IgD-negative memory B cell (primary cell): Measurements from ENCODE around the gene CTBP1. TPM values are rescaled to one million over a fixed set of nuclear protein-coding genes. Genes with fewer than 3 reads are reported as not detected.
A peak's percentile ranks its signal among the peaks of the same experiment; 100 is the strongest.

Experiments used
- H3K27ac Mint-ChIP-seq, 3 donors: one replicate each; pipeline ENCODE4 v1.8.0; 2020 to 2022; ENCODE audit warnings: mild to moderate bottlenecking in 3 of 3, mixed read lengths in 3 of 3, moderate library complexity in 1 of 3
- H3K27me3 Mint-ChIP-seq: one replicate; pipeline ENCODE4 v1.8.0; 2021; ENCODE audit warnings: mixed read lengths
- H3K36me3 Mint-ChIP-seq: one replicate; pipeline ENCODE4 v1.8.0; 2020; ENCODE audit warnings: mild to moderate bottlenecking, mixed read lengths
- H3K4me1 Mint-ChIP-seq, 3 donors: one replicate each; pipeline ENCODE4 v1.8.0; 2020 to 2022; ENCODE audit warnings: mixed read lengths in 3 of 3, mild to moderate bottlenecking in 1 of 3
- H3K4me3 Mint-ChIP-seq, 4 donors: one replicate each; pipeline ENCODE4 v1.8.0; 2020 to 2022; ENCODE audit warnings: mild to moderate bottlenecking in 4 of 4, mixed read lengths in 4 of 4, moderate library complexity in 3 of 4
- H3K9me3 Mint-ChIP-seq, 3 donors: one replicate each; pipeline ENCODE4 v1.8.0; 2020 to 2021; ENCODE audit warnings: mixed read lengths in 3 of 3, mild to moderate bottlenecking in 1 of 3
- polyA plus RNA-seq: library from polyadenylated mRNA; unstranded; fragments of 300-500 nt; fragmentation: Illumina TruSeq; gene quantifications from one replicate; pipeline ENCODE4 v1.2.3, GENCODE V29; 2021

Gene CTBP1
- polyA plus RNA-seq, 1 donor from 2014 or later = 36.5 TPM

GRCh38 chr4:1222036-1222789 lies 26.7 kb downstream of the CTBP1 start:
- Mint-ChIP-seq H3K9me3 (no peaks in the 10 kb centered on the region), H3K4me1 (peaks cover 24 to 40% (median 28%) of the 10 kb centered on the region in 3 donors), H3K27ac (peak overlapping the region in 1 of 3 donors; percentile 24), H3K36me3 (peaks cover 16% of the 10 kb centered on the region), H3K27me3 (no peaks in the 10 kb centered on the region), H3K4me3 (no peak overlapping the region)

- Mint-ChIP-seq H3K9me3 (no peaks in the 10 kb centered on the region), H3K27ac (peak overlapping the region in 2 of 3 donors; percentile 24 to 73), H3K36me3 (peaks cover 16% of the 10 kb centered on the region), H3K27me3 (no peaks in the 10 kb centered on the region), H3K4me1 (peaks cover 24 to 43% (median 34%) of the 10 kb centered on the region in 3 donors), H3K4me3 (peak overlapping the region in 1 of 4 donors; percentile 83)
These were observed 27.6 kb downstream of the CTBP1 start for GRCh38 chr4:1221155-1221870.

DNA sequence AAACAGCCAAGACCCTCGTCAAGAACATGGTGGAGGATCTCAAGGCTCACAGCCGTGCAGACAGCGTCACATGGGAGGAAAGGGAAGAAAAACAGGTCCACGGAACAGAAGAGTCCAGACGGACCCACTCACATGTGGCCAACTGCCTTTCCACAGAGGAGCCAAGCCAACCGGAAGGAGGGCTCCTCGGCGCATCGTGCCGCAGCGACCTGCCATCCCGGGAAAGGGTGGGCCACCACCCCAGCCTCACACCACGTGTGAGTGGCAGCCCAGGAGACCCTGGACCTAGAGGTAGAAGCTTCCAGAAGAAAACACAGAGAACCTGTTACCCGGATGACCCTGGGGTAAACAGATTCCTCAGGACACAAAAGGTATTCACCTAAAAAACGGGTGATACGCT lies 28.4 kb downstream of the CTBP1 start:
- no peaks in the 10 kb centered on the region for H3K9me3 Mint-ChIP-seq
- H3K27me3 Mint-ChIP-seq = no peaks in the 10 kb centered on the region
- H3K4me1 Mint-ChIP-seq = peaks cover 24 to 43% (median 40%) of the 10 kb centered on the region in 3 donors
- H3K27ac Mint-ChIP-seq = no peak overlapping the region
- H3K4me3 Mint-ChIP-seq = peak overlapping the region in 1 of 4 donors; percentile 17
- peaks cover 16% of the 10 kb centered on the region for H3K36me3 Mint-ChIP-seq

GRCh38 chr4:1219566-1219950 lies 29.4 kb downstream of the CTBP1 start:
- Mint-ChIP-seq H3K36me3 (peaks cover 12% of the 10 kb centered on the region), H3K27ac (peak overlapping the region; percentile 4 to 81 (median 48)), H3K27me3 (no peaks in the 10 kb centered on the region), H3K4me3 (peak overlapping the region; percentile 62 to 93 (median 82)), H3K9me3 (no peaks in the 10 kb centered on the region), H3K4me1 (peaks cover 24 to 44% (median 44%) of the 10 kb centered on the region in 3 donors)

GRCh38 chr4:1218634-1219565 lies 30.0 kb downstream of the CTBP1 start:
- H3K4me3 Mint-ChIP-seq = peak overlapping the region; percentile 78 to 93 (median 87)
- peaks cover 7% of the 10 kb centered on the region for H3K36me3 Mint-ChIP-seq
- H3K9me3 Mint-ChIP-seq = no peaks in the 10 kb centered on the region
- peak overlapping the region; percentile 4 to 94 (median 81) for H3K27ac Mint-ChIP-seq
- H3K27me3 Mint-ChIP-seq = no peaks in the 10 kb centered on the region
- H3K4me1 Mint-ChIP-seq = peaks cover 24 to 44% (median 38%) of the 10 kb centered on the region in 3 donors

GRCh38 chr4:1217366-1217765 lies 31.6 kb downstream of the CTBP1 start:
- peak overlapping the region; percentile 14 to 93 (median 37) for H3K4me3 Mint-ChIP-seq
- H3K36me3 Mint-ChIP-seq = peaks cover 7% of the 10 kb centered on the region
- H3K27ac Mint-ChIP-seq = peak overlapping the region in 2 of 3 donors; percentile 53 to 60
- no peaks in the 10 kb centered on the region for H3K27me3 Mint-ChIP-seq
- peaks cover 24 to 44% (median 38%) of the 10 kb centered on the region in 3 donors for H3K4me1 Mint-ChIP-seq
- H3K9me3 Mint-ChIP-seq = no peaks in the 10 kb centered on the region

- peak overlapping the region; percentile 53 to 60 (median 53) for H3K27ac Mint-ChIP-seq
- no peaks in the 10 kb centered on the region for H3K9me3 Mint-ChIP-seq
- H3K4me1 Mint-ChIP-seq = peaks cover 24 to 44% (median 38%) of the 10 kb centered on the region in 3 donors
- peaks cover 7% of the 10 kb centered on the region for H3K36me3 Mint-ChIP-seq
- no peaks in the 10 kb centered on the region for H3K27me3 Mint-ChIP-seq
- H3K4me3 Mint-ChIP-seq = peak overlapping the region; percentile 52 to 85 (median 74)
These were observed 32.0 kb downstream of the CTBP1 start for GRCh38 chr4:1216869-1217294.

DNA sequence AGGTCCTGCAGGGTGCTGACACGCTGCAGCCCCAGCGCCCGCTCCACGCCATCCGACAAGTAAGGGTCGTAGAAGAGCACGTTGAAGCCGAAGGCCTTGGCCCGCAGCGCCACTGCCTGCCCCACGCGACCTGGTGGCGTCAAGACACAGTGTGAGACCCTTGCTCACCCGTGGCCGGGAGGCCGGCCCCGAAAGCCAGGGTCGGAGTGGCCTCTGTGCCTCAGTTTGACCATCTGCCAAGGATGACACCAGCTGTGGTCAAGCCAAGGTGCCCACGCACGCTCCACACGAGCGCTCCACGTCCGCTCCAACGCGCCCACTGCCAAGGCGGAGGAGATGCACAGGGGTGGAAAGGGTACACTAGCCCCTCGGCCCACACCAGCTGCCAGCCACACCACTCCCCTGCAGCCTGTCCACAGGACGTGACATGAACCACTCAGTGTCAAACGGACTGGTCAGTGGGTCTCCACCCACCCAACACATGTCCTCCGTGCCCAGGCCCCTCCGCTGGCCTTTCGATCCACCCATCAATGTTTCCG lies 32.8 kb downstream of the CTBP1 start:
- no peaks in the 10 kb centered on the region for H3K9me3 Mint-ChIP-seq
- peaks cover 6% of the 10 kb centered on the region for H3K36me3 Mint-ChIP-seq
- H3K4me3 Mint-ChIP-seq = peak overlapping the region in 3 of 4 donors; percentile 68 to 79 (median 79)
- H3K27me3 Mint-ChIP-seq = no peaks in the 10 kb centered on the region
- H3K27ac Mint-ChIP-seq = peak overlapping the region; percentile 53 to 84 (median 60)
- H3K4me1 Mint-ChIP-seq = peaks cover 21 to 39% (median 34%) of the 10 kb centered on the region in 3 donors

DNA sequence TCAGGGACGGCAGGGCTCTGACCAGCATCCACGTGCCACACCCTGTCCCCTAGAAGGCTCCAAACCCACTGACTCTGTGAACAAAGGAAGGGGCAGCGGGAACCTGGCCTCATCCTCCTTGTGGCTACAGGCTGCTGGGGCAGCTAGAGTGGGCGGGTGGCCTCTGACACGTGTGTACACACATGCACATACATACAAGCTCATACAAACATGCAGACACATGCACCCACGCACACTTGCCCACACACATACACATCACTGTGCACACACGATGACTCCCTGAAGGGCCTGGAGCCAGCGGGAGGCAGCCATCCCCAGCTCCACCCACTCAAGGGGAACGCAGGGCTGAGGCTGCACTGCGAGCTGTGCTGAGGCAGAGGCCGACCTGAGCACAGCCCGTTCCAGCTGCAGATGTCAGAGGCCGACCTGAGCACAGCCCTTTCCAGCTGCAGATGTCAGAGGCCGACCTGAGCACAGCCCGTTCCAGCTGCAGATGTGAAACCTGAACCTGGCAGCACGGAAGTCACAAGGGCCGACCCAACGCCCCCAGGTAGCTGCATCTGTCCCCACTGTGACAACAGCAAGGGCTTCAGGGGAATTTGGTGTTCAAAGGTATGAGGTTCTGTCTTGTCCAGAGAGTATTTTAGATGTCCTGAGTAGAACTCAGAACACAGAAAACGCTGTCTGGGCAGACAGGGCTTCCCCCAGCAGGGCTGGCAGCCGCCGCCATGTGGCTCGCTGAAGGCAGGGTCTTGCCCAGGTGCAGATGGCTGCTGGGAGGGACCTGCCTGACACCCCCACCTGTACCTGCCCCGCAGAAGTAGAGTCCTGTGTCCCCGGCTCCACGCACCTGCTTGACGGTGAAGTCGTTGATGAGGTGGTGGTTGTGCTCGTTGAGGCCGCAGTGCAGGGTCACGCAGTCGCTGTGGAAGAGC lies 33.5 kb downstream of the CTBP1 start:
- H3K4me1 Mint-ChIP-seq = peaks cover 19 to 39% (median 30%) of the 10 kb centered on the region in 3 donors
- no peaks in the 10 kb centered on the region for H3K27me3 Mint-ChIP-seq
- H3K27ac Mint-ChIP-seq = peak overlapping the region; percentile 13 to 70 (median 23)
- H3K4me3 Mint-ChIP-seq = peak overlapping the region in 3 of 4 donors; percentile 43 to 79 (median 50)
- H3K36me3 Mint-ChIP-seq = peaks cover 5% of the 10 kb centered on the region
- H3K9me3 Mint-ChIP-seq = no peaks in the 10 kb centered on the region

DNA sequence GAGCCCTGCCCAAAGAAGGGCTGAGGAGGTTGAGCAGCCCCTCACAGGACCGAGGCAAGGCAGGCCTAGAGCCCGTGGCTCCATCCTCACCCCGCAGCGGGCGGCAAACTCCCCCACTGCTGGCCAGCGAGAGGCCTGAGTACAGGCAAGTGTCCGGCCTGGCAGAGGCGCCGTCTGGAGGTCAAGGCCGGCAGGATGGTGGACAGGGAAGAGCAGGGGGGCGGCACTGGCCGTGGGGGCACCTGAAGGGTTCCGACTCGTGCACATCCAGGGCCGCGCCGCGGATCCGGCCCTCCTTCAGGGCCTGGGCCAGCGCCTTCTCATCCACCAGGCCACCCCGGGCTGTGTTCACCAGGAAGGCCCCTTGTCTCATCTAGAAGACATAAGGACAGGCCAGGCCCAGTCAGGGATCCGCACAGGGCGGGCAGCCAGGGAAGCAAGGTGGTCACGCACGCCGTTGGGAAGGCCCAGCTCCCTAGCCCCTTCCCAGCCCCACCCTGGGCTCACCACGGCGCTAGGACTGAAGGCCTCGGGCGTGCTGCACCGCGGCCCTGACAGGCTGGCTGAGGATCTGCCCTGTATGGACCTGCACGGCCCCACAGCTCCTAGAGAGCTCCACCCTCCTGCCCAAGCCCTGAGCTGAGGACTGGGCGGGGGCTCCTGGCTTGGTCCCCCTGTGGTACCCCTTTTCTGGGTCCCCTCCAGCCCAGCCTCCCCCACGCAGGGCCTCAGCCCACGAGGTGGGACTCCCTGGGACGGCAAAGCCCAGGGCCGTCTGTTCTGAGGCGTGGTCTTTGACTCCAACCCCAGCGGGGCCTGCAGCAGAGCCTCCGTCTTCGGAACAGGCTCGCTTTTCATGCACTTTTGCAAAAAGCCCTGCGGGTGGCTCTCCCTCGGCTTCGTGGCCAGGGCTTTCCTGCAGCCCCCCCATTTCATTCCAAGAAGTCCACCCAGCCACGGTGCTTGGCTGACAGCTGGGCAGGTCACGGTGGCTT lies 34.5 kb downstream of the CTBP1 start:
- Mint-ChIP-seq H3K27ac (no peak overlapping the region), H3K36me3 (peaks cover 5% of the 10 kb centered on the region), H3K9me3 (no peaks in the 10 kb centered on the region), H3K27me3 (no peaks in the 10 kb centered on the region), H3K4me3 (no peak overlapping the region), H3K4me1 (peaks cover 17 to 33% (median 23%) of the 10 kb centered on the region in 3 donors)

GRCh38 chr4:1213336-1213995 lies 35.5 kb downstream of the CTBP1 start:
- Mint-ChIP-seq H3K27ac (no peak overlapping the region), H3K4me1 (peaks cover 7 to 26% (median 16%) of the 10 kb centered on the region in 3 donors), H3K9me3 (no peaks in the 10 kb centered on the region), H3K27me3 (no peaks in the 10 kb centered on the region), H3K36me3 (peaks cover 2% of the 10 kb centered on the region), H3K4me3 (no peak overlapping the region)
